NCI-H226 (cell line): ENCODE results near the gene MYO18A.

Source experiments
- DNase-seq: peaks from one replicate; pipeline ENCODE4 v3.0.0-alpha.2; 2015

The MYO18A gene

GRCh38 chr17:29121442-29121841 lies 58.8 kb downstream of the MYO18A start:
- DNase-seq, result no peak

DNA sequence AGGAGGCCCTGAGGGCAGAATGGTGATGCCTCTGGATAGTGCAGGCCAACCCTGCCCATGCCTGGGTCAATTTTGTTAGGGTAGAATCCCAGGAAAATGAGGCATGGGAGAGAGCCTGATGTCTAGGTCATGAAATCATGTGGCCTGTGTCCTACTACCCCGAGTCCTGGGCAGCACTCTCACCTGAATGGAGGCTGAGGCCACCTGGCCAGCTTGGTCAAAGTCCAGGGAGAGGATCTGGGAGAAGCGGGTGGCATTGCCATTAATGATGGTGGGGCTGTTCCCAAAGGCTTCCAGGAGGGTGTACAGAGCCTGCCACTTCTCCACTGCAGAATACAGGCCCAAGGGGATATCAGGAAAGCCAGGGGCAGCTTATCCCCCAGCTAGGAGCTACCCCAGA lies 59.8 kb downstream of the MYO18A start:
- no peak for DNase-seq

DNA sequence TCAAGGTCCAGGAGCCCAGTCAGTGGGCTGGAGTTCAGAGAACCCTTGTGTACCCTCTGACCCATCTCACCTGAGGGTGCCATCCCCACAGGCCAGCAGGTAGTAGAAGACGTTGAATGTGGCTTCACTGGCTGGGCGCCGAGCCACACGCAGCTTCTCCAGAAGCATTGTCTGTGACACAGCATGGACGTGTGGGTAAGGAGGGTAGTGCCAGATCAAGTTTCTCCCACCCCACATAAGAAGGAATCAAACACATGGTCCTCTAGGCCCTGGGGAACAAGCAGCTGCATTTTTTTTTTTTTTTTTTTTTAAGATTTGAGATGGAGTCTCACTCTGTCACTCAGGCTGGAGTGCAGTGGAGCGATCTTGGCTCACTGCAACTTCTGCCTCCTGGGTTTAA lies 60.9 kb downstream of the MYO18A start:
- DNase-seq, result no peak

DNA sequence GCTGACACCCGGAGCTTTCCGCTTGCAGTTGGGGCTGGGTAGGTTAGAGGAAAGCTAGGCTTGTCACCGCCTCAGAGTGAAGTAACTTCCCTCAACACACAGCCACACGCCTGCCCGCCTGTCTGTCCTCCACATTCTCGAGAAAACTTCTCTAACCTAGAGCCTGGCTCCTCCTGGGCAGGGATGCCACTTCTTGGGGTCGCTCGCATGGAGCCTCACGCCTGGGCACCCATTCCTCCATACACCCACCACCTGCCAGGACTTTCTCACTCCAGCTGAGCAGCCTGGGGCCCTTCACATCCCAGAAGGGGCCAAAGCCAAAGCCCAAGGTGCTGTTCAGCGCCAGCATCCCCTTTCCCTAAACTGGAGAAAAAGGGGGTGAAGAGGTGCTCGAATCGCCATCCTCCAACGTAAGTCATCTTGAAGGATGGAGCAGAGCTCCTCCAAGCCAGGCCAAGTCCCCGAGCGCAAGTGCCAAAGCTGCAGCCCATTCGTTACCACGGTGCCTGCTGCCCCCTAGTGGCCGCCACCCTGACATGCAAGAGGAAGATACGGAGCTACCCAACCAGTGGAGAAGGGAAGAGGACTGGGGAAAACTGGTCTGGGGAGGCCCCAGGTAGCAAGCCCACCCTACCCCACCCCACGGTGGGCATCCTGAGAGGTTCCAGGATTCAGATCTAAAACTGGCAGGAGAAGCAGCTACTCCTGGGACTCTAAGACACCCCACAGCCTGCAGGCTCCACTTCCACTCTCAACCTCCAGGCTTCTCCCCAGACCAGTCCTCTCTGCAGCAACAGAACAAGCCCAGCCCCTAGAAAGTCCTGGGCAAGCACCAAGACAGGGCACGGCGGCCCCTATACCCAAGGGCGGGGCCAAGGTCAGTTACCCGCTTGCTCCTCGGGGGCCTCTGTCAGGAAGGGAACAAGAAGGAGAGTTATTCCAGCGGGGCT lies 63.1 kb downstream of the MYO18A start:
- DNase-seq, result peak; percentile 34

DNA sequence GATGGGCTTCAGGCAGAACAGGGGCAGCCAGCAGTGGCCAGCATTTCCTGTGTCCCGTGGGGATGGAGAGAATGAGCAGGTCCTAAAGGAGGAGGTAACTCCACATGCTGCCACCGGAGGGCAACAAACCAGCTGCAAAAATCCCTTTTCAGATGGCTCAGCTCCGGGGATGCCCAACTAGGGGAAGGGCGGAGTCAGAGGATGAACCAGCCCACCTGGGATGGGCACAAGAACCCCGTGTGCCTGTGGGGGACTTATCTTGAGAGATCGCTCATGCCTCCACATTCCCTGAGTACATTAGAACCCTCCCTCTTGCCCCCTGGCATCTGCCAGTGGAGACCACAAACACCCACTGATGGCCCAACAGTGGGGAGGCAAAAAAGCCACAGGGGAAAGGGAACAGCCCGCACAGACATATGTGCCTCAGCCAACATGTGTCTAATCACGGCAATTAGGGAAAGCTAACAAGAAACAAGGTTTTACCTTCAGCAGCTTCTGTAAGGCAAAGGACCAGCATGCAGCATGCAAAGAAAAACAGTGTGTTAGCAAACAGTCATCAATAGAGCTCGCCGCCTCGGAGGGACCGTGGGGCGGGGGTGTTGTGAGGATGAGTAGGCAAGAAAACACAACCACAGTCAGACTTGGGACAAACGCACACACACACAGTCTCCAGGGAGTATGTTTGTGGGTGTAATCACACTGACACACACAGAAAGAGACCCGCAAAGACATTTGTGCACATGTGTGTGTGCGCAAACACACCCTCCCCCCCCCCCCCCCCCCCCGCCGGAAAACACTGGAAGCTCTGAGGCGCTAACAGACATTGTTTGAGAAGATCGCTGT lies 64.0 kb downstream of the MYO18A start:
- peak; percentile 66 for DNase-seq

DNA sequence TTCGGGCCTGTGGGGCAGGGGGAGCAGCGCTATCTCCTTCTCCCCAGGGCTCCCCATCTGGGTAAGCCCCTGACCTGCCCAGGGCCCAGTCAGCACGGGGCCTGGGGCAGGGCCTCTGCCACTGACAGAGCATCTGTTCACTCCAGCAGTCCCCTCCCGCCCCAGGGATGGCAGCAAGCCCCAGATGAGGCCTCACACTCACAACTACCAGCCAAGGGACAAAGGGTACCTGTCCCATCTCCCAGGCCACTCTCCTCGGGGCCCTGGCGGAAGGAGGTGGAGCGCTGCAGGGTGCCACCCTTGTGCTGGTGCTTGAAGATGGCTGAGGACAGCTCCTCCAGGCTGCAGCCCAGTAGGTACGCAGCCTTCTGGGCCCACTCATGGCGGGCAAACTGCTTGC lies 64.8 kb downstream of the MYO18A start:
- DNase-seq, result no peak

- DNase-seq, result no peak
These were observed 66.1 kb downstream of the MYO18A start for GRCh38 chr17:29114141-29114540.

GRCh38 chr17:29113334-29113733 lies 66.9 kb downstream of the MYO18A start:
- no peak for DNase-seq

GRCh38 chr17:29112771-29113295 lies 67.4 kb downstream of the MYO18A start:
- no peak for DNase-seq

DNA sequence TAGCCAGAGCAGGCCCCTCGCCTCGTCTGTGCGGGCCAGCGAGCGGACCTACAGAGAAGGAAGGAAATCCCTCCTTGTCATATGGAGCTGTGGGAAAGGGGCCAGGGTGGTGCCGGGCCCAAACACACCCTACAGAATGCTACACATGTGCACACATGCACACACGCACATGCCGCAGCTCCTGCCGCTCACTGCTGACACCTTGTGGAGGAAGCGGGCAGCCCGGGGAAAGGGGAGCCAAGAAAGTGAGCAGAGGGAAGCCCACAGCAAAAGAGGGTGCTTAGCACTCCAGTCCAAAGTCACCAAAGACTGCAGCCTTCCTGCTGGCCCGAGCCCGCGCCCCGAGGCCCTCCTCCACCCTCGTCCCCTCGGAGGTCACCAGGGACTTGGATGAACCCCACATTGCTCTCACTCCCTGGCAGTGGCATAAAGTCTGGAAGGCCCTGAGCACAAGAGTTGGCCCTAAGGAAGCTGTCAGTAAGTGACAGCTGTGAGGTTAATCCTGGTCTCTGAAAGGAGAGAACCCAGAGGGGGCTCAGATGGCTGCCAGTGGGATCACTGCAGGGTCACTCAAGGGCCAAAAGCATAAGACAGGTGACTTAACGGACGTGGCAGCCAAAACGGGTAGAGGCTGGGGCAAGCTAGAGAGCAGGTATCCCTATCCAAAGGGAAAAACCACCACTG lies 68.2 kb downstream of the MYO18A start:
- peak; percentile 32 for DNase-seq

DNA sequence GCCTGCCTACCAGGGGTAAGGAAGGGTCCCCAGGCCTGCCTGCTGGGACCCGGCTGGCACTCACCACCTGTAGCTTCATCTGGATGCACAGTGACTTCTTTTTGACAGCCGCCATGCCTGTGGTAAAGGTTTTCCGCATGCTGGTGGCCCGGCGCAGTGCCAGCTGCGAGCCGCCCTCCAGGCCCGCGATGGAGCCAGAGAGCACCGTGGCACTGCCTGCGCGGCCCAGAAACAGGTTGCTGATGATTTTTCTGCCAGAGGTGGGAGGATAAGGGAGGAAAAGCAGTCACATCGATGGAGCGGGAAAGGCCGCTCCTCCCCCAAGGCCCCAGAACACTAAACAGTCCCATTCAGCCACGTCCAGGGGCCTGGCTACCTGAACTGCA lies 69.8 kb downstream of the MYO18A start:
- DNase-seq, result no peak

- no peak for DNase-seq
These were observed 70.5 kb downstream of the MYO18A start for GRCh38 chr17:29109477-29110371.

GRCh38 chr17:29108823-29109476 lies 71.2 kb downstream of the MYO18A start:
- no peak for DNase-seq

GRCh38 chr17:29107933-29108822 lies 72.0 kb downstream of the MYO18A start:
- DNase-seq, result peak; percentile 72

GRCh38 chr17:29107084-29107483 lies 73.1 kb downstream of the MYO18A start:
- no peak for DNase-seq

- DNase-seq, result no peak
These were observed 76.9 kb downstream of the MYO18A start for GRCh38 chr17:29103341-29103740.

DNA sequence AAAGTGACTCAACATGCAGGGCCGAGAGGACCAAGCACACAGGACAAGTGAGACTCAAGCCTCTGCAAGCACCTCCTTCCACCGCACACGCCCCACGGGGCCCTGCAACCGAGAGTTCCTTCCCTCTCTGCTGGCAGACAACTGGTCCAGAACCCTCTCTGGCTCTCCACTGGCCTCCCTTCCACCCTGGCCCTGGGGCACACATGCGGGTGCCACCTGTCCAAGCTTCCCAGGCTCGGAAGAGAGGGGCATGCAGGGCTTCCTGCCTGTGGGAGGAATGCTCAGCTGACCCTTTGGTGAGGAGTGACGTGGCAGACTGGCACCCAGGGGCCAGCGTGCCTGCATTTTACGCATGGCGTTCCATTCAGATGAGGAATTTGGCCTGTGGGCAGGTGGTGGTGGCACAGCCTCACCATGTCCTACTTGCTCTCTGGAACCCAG lies 77.4 kb downstream of the MYO18A start:
- no peak for DNase-seq

DNA sequence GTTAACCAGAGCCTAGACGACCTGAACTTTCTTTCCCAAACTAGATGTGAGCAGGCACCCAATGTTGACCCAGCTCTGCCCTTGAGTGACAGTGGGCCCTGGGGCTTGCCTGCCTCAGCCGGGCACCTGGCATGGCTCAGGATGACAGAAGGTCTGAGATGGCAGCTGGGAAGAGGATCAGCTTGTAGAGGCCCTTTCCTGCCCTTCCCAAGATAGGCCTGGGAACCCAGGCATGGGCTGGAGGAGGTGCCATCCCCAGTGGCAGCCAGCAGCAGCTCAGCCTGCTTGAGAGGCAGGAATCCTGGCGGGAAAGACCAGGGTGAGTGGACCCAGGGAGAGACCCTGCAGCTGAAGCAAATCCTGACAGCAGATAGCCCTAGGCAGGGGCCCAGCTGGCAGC lies 78.2 kb downstream of the MYO18A start:
- no peak for DNase-seq

- no peak for DNase-seq
These were observed 79.9 kb downstream of the MYO18A start for GRCh38 chr17:29100296-29100695.

DNA sequence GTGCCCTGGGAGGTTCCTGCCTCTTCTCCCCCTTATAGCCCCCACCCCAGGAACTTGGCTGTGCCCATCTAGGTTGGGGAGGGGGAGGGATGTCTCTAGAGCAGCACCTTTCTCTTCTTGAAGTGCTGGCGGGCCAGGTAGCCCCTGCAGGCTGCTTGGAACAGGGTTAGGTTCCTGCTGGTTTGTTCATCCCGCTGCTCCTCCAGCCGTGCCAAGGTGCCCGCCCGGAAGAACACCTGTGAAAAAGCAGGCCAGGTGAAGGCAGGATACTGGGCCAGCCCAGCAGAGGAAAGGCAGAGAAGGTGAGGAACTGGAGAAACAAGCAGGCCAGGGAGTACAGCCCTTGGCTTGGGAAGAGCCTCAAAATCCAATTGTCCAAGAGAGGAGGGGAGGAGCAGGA lies 80.7 kb downstream of the MYO18A start:
- no peak for DNase-seq
